MV-4-11 (cell line): ENCODE measurements around the gene KMT5B.

Source experiments
- DNase-seq: peaks from one replicate; lab custom pipeline; 2025; lab: John Stamatoyannopoulos, UW

KMT5B gene

GRCh38 chr11:68117853-68118470 lies 95.1 kb downstream of the KMT5B start:
- peak; percentile 68 for DNase-seq

GRCh38 chr11:68116974-68117373 lies 96.1 kb downstream of the KMT5B start:
- DNase-seq = no peak

GRCh38 chr11:68116126-68116525 lies 97.0 kb downstream of the KMT5B start:
- DNase-seq = no peak

- peak; percentile 63 for DNase-seq
Observed at GRCh38 chr11:68115285-68115684, 97.8 kb downstream of the KMT5B start.

GRCh38 chr11:68113986-68114385 lies 99.1 kb downstream of the KMT5B start:
- no peak for DNase-seq

GRCh38 chr11:68107689-68108088 lies 105.4 kb downstream of the KMT5B start:
- DNase-seq = no peak

GRCh38 chr11:68106165-68106940 lies 106.7 kb downstream of the KMT5B start:
- no peak for DNase-seq
